WTC11 (cell line): ENCODE measurements around the gene CACNG4. TPM values are rescaled to one million over a fixed set of nuclear protein-coding genes. Genes with fewer than 3 reads are reported as not detected.

Source experiments
- ATAC-seq: fragments of 200-7000 bp; cut with Tn5 transposase; 2 replicates; pipeline ENCODE4 v1.10.0; 2021; ENCODE audit warnings: mild to moderate bottlenecking, moderate library complexity
- CTCF ChIA-PET: fragments of 300-600 bp; sonication (Branson Sonifier 250); formaldehyde crosslinking; loops from one replicate; lab custom pipeline; 2021; ENCODE audit warnings: antibody characterized with exemption; lab: Charles Lee
- POLR2A ChIA-PET: fragments of 350-600 bp; sonication (Branson Sonifier 250); formaldehyde crosslinking; loops from one replicate; lab custom pipeline; 2021; ENCODE audit warnings: antibody characterized with exemption; lab: Charles Lee
- DNase-seq: peaks from one replicate; pipeline ENCODE4 v3.0.0; 2021; ENCODE audit warnings: low spot score
- H3K27ac Mint-ChIP-seq: 2 replicates; pipeline ENCODE4 v1.8.0; 2021; ENCODE audit warnings: mixed read lengths
- H3K27me3 Mint-ChIP-seq: 2 replicates; pipeline ENCODE4 v1.8.0; 2021; ENCODE audit warnings: low read depth, mild to moderate bottlenecking, moderate library complexity, mixed read lengths
- H3K36me3 Mint-ChIP-seq: 2 replicates; pipeline ENCODE4 v1.8.0; 2021; ENCODE audit warnings: mixed read lengths
- H3K4me1 Mint-ChIP-seq: 2 replicates; pipeline ENCODE4 v1.8.0; 2022; ENCODE audit warnings: mixed read lengths
- H3K4me3 Mint-ChIP-seq: 2 replicates; pipeline ENCODE4 v1.8.0; 2021; ENCODE audit warnings: mild to moderate bottlenecking, moderate library complexity, mixed read lengths
- H3K9me3 Mint-ChIP-seq: 2 replicates; pipeline ENCODE4 v1.8.0; 2021; ENCODE audit warnings: mixed read lengths
- CBFB ChIP-seq: sonication (generic); formaldehyde crosslinking; IDR thresholded peaks from 2 replicates; pipeline ENCODE4 v1.8.1; 2022; ENCODE audit warnings: mild to moderate bottlenecking, low read depth, missing genetic modification reagents
- ESRRA ChIP-seq: sonication (generic); formaldehyde crosslinking; IDR thresholded peaks from 2 replicates; pipeline ENCODE4 v1.8.1; 2022; ENCODE audit warnings: mild to moderate bottlenecking, missing genetic modification reagents, borderline replicate concordance
- FOXK1 ChIP-seq: sonication (generic); formaldehyde crosslinking; IDR thresholded peaks from 2 replicates; pipeline ENCODE4 v1.8.0; 2022; ENCODE audit warnings: mild to moderate bottlenecking, moderate library complexity, missing genetic modification reagents
- GTF2I ChIP-seq: fragments of 250-450 bp; sonication (Bioruptor Pico); conservative IDR thresholded peaks from 2 replicates; pipeline ENCODE4 v1.4.0; 2021; ENCODE audit warnings: mild to moderate bottlenecking
- JUN ChIP-seq: sonication (generic); formaldehyde crosslinking; IDR thresholded peaks from 2 replicates; pipeline ENCODE4 v1.8.0; 2023; ENCODE audit warnings: mild to moderate bottlenecking, missing genetic modification reagents
- NR1H2 ChIP-seq: sonication (generic); formaldehyde crosslinking; IDR thresholded peaks from 2 replicates; pipeline ENCODE4 v1.9.0; 2021; ENCODE audit warnings: mild to moderate bottlenecking, moderate library complexity, missing genetic modification reagents
- NR2C2 ChIP-seq: sonication (generic); formaldehyde crosslinking; IDR thresholded peaks from 2 replicates; pipeline ENCODE4 v1.8.0; 2022; ENCODE audit warnings: mild to moderate bottlenecking, missing genetic modification reagents
- RORB ChIP-seq: fragments of 250-450 bp; sonication (Bioruptor Pico); IDR thresholded peaks from 2 replicates; pipeline ENCODE4 v1.9.0; 2021; ENCODE audit warnings: mild to moderate bottlenecking
- SMAD4 ChIP-seq: sonication (generic); formaldehyde crosslinking; IDR thresholded peaks from 2 replicates; pipeline ENCODE4 v1.8.0; 2022; ENCODE audit warnings: mild to moderate bottlenecking, missing genetic modification reagents
- TEAD1 ChIP-seq: sonication (generic); formaldehyde crosslinking; IDR thresholded peaks from 2 replicates; pipeline ENCODE4 v1.8.0; 2022; ENCODE audit warnings: mild to moderate bottlenecking, missing genetic modification reagents
- USF1 ChIP-seq: sonication (generic); formaldehyde crosslinking; IDR thresholded peaks from 2 replicates; pipeline ENCODE4 v1.8.0; 2022; ENCODE audit warnings: mild to moderate bottlenecking, missing genetic modification reagents
- ZNF281 ChIP-seq: sonication (generic); formaldehyde crosslinking; IDR thresholded peaks from 2 replicates; pipeline ENCODE4 v1.8.0; 2023; ENCODE audit warnings: mild to moderate bottlenecking, missing genetic modification reagents
- ZNF396 ChIP-seq: fragments of 250-450 bp; sonication (Bioruptor Pico); IDR thresholded peaks from 2 replicates; pipeline ENCODE4 v1.8.0; 2021; ENCODE audit warnings: mild to moderate bottlenecking, moderate library complexity, borderline replicate concordance
- ZNF671 ChIP-seq: fragments of 250-450 bp; sonication (Bioruptor Pico); IDR thresholded peaks from 2 replicates; pipeline ENCODE4 v1.8.0; 2021; ENCODE audit warnings: mild to moderate bottlenecking
- total RNA-seq: library from RNA; stranded (reverse); gene quantifications from 3 replicates; pipeline ENCODE4 v1.2.3, GENCODE V29; 2021
- TF ChIP-seq, protein P1 (sequence below): sonication (generic); formaldehyde crosslinking; IDR thresholded peaks from 2 replicates; pipeline ENCODE4 v1.8.1; 2023; ENCODE audit warnings: mild to moderate bottlenecking, missing genetic modification reagents, borderline replicate concordance
- TF ChIP-seq, protein P2 (sequence below): sonication (generic); formaldehyde crosslinking; IDR thresholded peaks from 2 replicates; pipeline ENCODE4 v1.8.1; 2023; ENCODE audit warnings: mild to moderate bottlenecking, missing genetic modification reagents
- TF ChIP-seq, protein P3 (sequence below): sonication (generic); formaldehyde crosslinking; conservative IDR thresholded peaks from 2 replicates; pipeline ENCODE4 v1.8.1; 2023; ENCODE audit warnings: mild to moderate bottlenecking, low read depth, missing genetic modification reagents, moderate library complexity
- TF ChIP-seq, protein P4 (sequence below): fragments of 250-450 bp; sonication (Bioruptor Pico); IDR thresholded peaks from 2 replicates; pipeline ENCODE4 v1.8.0; 2021; ENCODE audit warnings: mild to moderate bottlenecking

The CACNG4 gene
- total RNA-seq, 1 experiment from 2014 or later: 3.4 TPM

DNA sequence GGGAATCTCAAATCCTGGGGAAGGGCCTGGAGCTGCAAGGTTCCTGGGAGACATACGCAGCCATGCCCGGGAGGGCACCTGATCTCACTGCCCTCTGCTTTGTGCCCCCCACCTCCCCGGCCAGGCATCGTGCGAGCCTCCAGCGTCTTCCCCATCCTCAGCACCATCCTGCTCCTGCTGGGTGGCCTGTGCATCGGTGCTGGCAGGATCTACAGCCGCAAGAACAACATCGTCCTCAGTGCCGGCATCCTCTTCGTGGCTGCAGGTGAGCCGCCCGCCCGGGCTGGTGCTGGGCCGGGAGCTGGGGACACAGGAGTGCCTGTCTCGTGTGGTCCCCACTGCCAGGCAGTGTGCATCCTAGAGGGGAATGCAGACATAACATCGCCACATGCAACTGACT lies 60.2 kb downstream of the CACNG4 start:
- DNase-seq (no peak), ATAC-seq (no peak; the same call in 1 of the 2 replicates)
- Mint-ChIP-seq H3K9me3 (no peaks in the 10 kb centered on the region), H3K4me3 (no peak overlapping the region), H3K4me1 (peaks cover 2% of the 10 kb centered on the region), H3K27ac (no peak overlapping the region), H3K36me3 (no peaks in the 10 kb centered on the region), H3K27me3 (no peaks in the 10 kb centered on the region)
- TF ChIP-seq TEAD1 (CRISPR knock-in tag) (no peak), GTF2I (no peak), ZNF396 (no peak), USF1 (CRISPR knock-in tag) (no peak), RORB (CRISPR knock-in tag) (no peak), ZNF281 (CRISPR knock-in tag) (no peak)
- TF ChIP-seq, protein P1, sequence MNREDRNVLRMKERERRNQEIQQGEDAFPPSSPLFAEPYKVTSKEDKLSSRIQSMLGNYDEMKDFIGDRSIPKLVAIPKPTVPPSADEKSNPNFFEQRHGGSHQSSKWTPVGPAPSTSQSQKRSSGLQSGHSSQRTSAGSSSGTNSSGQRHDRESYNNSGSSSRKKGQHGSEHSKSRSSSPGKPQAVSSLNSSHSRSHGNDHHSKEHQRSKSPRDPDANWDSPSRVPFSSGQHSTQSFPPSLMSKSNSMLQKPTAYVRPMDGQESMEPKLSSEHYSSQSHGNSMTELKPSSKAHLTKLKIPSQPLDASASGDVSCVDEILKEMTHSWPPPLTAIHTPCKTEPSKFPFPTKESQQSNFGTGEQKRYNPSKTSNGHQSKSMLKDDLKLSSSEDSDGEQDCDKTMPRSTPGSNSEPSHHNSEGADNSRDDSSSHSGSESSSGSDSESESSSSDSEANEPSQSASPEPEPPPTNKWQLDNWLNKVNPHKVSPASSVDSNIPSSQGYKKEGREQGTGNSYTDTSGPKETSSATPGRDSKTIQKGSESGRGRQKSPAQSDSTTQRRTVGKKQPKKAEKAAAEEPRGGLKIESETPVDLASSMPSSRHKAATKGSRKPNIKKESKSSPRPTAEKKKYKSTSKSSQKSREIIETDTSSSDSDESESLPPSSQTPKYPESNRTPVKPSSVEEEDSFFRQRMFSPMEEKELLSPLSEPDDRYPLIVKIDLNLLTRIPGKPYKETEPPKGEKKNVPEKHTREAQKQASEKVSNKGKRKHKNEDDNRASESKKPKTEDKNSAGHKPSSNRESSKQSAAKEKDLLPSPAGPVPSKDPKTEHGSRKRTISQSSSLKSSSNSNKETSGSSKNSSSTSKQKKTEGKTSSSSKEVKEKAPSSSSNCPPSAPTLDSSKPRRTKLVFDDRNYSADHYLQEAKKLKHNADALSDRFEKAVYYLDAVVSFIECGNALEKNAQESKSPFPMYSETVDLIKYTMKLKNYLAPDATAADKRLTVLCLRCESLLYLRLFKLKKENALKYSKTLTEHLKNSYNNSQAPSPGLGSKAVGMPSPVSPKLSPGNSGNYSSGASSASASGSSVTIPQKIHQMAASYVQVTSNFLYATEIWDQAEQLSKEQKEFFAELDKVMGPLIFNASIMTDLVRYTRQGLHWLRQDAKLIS: no peak
- TF ChIP-seq, protein P2, sequence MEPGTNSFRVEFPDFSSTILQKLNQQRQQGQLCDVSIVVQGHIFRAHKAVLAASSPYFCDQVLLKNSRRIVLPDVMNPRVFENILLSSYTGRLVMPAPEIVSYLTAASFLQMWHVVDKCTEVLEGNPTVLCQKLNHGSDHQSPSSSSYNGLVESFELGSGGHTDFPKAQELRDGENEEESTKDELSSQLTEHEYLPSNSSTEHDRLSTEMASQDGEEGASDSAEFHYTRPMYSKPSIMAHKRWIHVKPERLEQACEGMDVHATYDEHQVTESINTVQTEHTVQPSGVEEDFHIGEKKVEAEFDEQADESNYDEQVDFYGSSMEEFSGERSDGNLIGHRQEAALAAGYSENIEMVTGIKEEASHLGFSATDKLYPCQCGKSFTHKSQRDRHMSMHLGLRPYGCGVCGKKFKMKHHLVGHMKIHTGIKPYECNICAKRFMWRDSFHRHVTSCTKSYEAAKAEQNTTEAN (CRISPR knock-in tag): no peak
- TF ChIP-seq, all 79 proteins: peak for 0
- ChIA-PET CTCF (interaction anchor here (0.5 to 1.6 kb wide), 2 partner anchors 9 to 211 kb away, joined by 4 to 10 read pairs; no protein-coding TSS in a partner anchor), POLR2A (no interaction called here)

DNA sequence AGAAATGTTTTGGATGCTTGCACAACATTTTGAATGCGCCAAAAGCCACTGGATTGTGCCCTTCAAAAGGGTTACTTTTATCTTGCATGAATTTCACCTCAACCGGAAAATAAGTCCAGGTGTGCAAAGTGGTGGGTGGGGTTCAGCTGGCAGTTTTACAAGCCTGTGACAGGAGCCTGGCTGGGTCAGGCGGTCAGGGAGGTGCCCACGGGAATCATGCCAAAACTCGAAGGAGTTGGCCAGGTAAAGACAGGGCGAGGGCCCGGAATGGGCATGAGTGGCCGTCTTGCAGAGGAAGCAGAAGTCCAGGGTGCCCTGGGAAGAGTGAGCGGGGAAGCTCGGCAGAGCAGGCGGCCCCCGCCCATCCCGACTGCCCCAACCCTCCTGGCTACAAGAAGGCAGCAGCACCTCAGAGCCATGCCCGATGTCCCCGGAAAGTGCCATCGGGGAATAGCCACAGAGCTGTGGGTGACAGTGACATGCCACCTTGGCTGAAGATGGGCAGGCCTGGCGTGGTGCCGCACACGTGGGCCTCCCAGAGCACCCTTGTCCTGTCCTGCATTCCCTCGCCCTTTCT lies 60.8 kb downstream of the CACNG4 start:
- Mint-ChIP-seq H3K4me1 (no peaks in the 10 kb centered on the region), H3K9me3 (no peaks in the 10 kb centered on the region), H3K27me3 (no peaks in the 10 kb centered on the region), H3K27ac (no peak overlapping the region), H3K36me3 (no peaks in the 10 kb centered on the region), H3K4me3 (no peak overlapping the region)
- CTCF ChIA-PET: interaction anchor here (0.7 to 1.6 kb wide), 2 partner anchors 9 to 30 kb away, joined by 3 to 10 read pairs; no protein-coding TSS in a partner anchor
- DNase-seq (no peak), ATAC-seq (no peak)
- POLR2A ChIA-PET: no interaction called here
- TF ChIP-seq CBFB (CRISPR knock-in tag): no peak
- no peak for TF ChIP-seq ESRRA (CRISPR knock-in tag)
- TF ChIP-seq NR1H2 (CRISPR knock-in tag): no peak
- TF ChIP-seq NR2C2 (CRISPR knock-in tag): no peak
- TF ChIP-seq FOXK1 (CRISPR knock-in tag): no peak
- TF ChIP-seq JUN (CRISPR knock-in tag): no peak
- TF ChIP-seq GTF2I: no peak
- no peak for TF ChIP-seq ZNF671 (CRISPR knock-in tag)
- TF ChIP-seq, protein P3, sequence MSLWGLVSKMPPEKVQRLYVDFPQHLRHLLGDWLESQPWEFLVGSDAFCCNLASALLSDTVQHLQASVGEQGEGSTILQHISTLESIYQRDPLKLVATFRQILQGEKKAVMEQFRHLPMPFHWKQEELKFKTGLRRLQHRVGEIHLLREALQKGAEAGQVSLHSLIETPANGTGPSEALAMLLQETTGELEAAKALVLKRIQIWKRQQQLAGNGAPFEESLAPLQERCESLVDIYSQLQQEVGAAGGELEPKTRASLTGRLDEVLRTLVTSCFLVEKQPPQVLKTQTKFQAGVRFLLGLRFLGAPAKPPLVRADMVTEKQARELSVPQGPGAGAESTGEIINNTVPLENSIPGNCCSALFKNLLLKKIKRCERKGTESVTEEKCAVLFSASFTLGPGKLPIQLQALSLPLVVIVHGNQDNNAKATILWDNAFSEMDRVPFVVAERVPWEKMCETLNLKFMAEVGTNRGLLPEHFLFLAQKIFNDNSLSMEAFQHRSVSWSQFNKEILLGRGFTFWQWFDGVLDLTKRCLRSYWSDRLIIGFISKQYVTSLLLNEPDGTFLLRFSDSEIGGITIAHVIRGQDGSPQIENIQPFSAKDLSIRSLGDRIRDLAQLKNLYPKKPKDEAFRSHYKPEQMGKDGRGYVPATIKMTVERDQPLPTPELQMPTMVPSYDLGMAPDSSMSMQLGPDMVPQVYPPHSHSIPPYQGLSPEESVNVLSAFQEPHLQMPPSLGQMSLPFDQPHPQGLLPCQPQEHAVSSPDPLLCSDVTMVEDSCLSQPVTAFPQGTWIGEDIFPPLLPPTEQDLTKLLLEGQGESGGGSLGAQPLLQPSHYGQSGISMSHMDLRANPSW: no peak
- TF ChIP-seq, protein P4, sequence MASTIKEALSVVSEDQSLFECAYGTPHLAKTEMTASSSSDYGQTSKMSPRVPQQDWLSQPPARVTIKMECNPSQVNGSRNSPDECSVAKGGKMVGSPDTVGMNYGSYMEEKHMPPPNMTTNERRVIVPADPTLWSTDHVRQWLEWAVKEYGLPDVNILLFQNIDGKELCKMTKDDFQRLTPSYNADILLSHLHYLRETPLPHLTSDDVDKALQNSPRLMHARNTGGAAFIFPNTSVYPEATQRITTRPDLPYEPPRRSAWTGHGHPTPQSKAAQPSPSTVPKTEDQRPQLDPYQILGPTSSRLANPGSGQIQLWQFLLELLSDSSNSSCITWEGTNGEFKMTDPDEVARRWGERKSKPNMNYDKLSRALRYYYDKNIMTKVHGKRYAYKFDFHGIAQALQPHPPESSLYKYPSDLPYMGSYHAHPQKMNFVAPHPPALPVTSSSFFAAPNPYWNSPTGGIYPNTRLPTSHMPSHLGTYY: no peak
- TF ChIP-seq, protein P1: no peak
- no peak for TF ChIP-seq SMAD4 (CRISPR knock-in tag)
